ENCODE measurements around the gene SNX21. TPM values are rescaled to one million over a fixed set of nuclear protein-coding genes. Genes with fewer than 3 reads are reported as not detected.

Gene SNX21
- total RNA-seq, 1 experiment from 2014 or later = 25.7 TPM

DNA sequence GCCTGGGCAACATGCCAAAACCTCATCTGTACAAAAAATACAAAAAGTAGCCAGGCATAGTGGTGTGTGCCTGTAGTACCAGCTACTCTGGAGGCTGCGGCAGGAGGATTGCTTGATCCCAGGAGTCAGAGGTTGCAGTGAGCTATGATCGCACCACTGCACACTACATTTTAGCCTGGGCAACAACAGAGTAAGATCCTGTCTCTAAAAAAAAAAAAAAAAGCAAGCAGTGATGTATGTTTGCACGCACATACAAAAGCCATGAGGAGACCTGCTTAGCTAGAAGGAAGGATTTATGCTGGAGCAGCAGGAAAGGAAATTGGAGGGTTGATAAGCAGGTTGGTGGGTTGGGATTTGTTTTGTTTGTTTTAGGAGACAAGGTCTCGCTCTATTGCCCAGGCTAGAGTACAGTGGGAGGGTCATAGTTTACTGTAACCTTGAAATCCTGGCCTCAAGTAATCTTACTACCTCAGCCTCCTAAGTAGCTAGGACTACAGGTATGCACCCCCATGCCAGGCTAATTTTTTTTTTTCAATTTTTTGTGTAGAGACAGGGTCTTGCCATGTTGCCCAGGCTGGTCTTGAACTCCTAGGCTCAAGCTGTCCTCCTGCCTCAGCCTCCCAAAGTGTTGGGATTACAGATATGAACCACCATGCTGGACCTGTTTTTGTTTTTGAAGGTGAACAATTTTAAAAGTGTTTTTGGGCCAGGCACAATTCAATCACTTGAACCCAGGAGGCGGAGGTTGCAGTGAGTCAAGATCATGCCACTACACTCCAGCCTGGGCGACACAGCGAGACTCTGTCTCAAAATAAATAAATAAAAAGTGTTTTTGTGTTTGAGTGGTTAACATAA, 27.8 kb downstream of the SNX21 start:
- POLR2A ChIA-PET = interaction anchor here (0.6 kb wide), 1 partner anchor 780 kb away, joined by 3 read pairs; no protein-coding TSS in a partner anchor
- Histone ChIP-seq H3K27ac (ENCODE audit: low read length) (no peak overlapping the region), H3K27me3 (ENCODE audit: control insufficient read depth, insufficient read depth, low read length) (no peaks in the 10 kb centered on the region), H3K4me3 (ENCODE audit: low read depth in 2 of 2, low read length in 2 of 2) (no peak overlapping the region), H3K9me3 (ENCODE audit: control insufficient read depth, insufficient read depth, low read depth, low read length) (no peaks in the 10 kb centered on the region), H3K36me3 (ENCODE audit: control insufficient read depth, insufficient read depth, low read length) (no peaks in the 10 kb centered on the region; the same call in 1 of the 2 replicates), H3K4me1 (ENCODE audit: control insufficient read depth, insufficient read depth, low read length) (peaks cover 4% of the 10 kb centered on the region; the same call in 1 of the 2 replicates)
- DNase-seq (ENCODE audit: low read depth, low spot score) (no peak), ATAC-seq (no peak)
- in situ Hi-C loops (cut with HindIII; ENCODE audit: low pct_unique_long_range_greater_than_20kb, low sequenced_read_pairs) (no loop called here), intact Hi-C loops (cut with micrococcal nuclease; ENCODE audit: unreplicated experiment) (no loop called here)
- CTCF ChIA-PET = no interaction called here
- TF ChIP-seq TCF7L2 (IDR thresholded peaks at IDR 0.05; ENCODE audit: low read depth, low read length) (no peak), POLR2AphosphoS5 (IDR thresholded peaks at IDR 0.05; ENCODE audit: low read depth, low read length) (no peak), SIN3A (IDR thresholded peaks at IDR 0.05; ENCODE audit: borderline replicate concordance, insufficient read depth, low read depth, low read length) (no peak), REST (IDR thresholded peaks at IDR 0.05; ENCODE audit: insufficient read depth in 1 of 2, low read depth in 2 of 2, low read length in 1 of 2) (no peak), CTCF (IDR thresholded peaks at IDR 0.05) (no peak)
- no TSS peak for BruUV-seq (replicated peaks)

DNA sequence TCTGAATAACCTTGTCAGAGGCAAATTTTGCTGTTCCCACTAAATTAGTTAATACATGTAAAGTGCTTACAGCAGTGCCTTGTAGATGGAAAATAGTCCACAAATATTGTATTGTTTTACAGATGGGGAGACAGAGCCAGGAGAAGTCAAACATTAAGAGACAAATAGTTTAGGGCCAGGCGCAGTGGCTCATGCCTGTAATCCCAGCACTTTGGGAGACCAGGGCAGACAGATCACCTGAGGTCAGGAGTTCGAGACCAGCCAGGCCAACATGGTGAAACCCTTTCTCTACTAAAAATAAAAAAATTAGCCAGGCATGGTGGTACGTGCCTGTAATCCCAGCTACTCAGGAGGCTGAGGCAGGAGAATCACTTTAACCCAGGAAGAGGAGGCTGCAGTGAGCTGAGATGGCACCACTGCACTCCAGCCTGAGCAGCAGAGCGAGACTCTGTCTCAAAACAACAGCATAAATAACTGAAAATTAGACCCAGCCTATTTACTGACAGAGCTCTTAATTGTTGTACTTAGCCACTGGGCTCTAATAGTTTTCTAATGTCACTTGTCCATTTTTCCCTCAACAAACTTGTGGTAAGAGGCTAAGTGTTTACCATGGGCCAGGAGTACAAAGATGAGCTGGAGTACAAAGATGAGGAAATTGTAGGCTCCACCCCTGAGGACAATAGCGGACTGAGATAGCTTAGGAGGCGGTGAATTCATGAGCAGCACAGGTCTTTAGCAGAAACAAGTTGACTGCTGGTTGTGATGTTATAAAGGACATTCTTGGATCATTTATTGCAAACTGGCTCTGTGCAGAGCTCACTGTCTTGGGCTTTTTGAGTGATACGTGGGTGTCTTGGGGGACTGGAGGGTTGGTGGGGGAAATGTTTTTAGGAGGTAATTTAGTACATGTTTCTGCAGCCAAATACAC, 30.2 kb downstream of the SNX21 start:
- POLR2A ChIA-PET = no interaction called here
- no peak overlapping the region for H3K4me3 ChIP-seq (ENCODE audit: low read depth in 2 of 2, low read length in 2 of 2)
- intact Hi-C loops (cut with micrococcal nuclease; ENCODE audit: unreplicated experiment) = no loop called here

More for the DNA sequence above, 30.2 kb downstream of the SNX21 start:
- Histone ChIP-seq H3K27me3 (ENCODE audit: control insufficient read depth, insufficient read depth, low read length) (no peaks in the 10 kb centered on the region), H3K27ac (ENCODE audit: low read length) (no peak overlapping the region), H3K4me1 (ENCODE audit: control insufficient read depth, insufficient read depth, low read length) (peaks cover 7% of the 10 kb centered on the region; the same call in 1 of the 2 replicates), H3K9me3 (ENCODE audit: control insufficient read depth, insufficient read depth, low read depth, low read length) (no peaks in the 10 kb centered on the region), H3K36me3 (ENCODE audit: control insufficient read depth, insufficient read depth, low read length) (no peaks in the 10 kb centered on the region)
- TF ChIP-seq TCF7L2 (IDR thresholded peaks at IDR 0.05; ENCODE audit: low read depth, low read length) (no peak), CTCF (IDR thresholded peaks at IDR 0.05) (no peak), REST (IDR thresholded peaks at IDR 0.05; ENCODE audit: insufficient read depth in 1 of 2, low read depth in 2 of 2, low read length in 1 of 2) (no peak), POLR2AphosphoS5 (IDR thresholded peaks at IDR 0.05; ENCODE audit: low read depth, low read length) (no peak), SIN3A (IDR thresholded peaks at IDR 0.05; ENCODE audit: borderline replicate concordance, insufficient read depth, low read depth, low read length) (no peak)
- in situ Hi-C loops (cut with HindIII; ENCODE audit: low pct_unique_long_range_greater_than_20kb, low sequenced_read_pairs) = no loop called here
- no peak for ATAC-seq
- DNase-seq (ENCODE audit: low read depth, low spot score) = no peak
- CTCF ChIA-PET = no interaction called here
- no TSS peak for BruUV-seq (replicated peaks)

Measured in Panc1 (cell line).